ENCODE data around the gene VTCN1. TPM values are rescaled to one million over a fixed set of nuclear protein-coding genes. Genes with fewer than 3 reads are reported as not detected.

Gene VTCN1
- total RNA-seq, 2 donors from 2014 or later = not detected

GRCh38 chr1:117189726-117190125, 21.0 kb downstream of the VTCN1 start:
- Mint-ChIP-seq H3K27me3 (peaks cover 26% of the 10 kb centered on the region), H3K4me1 (no peaks in the 10 kb centered on the region), H3K36me3 (ENCODE audit: low read depth) (peaks cover 2% of the 10 kb centered on the region), H3K27ac (no peak overlapping the region), H3K4me3 (no peak overlapping the region)
- H3K9me3 ChIP-seq (ENCODE audit: control insufficient read depth, low read length, poor library complexity, severe bottlenecking) = no peaks in the 10 kb centered on the region
- ATAC-seq (no peak), DNase-seq (no peak)

GRCh38 chr1:117188816-117189437, 21.8 kb downstream of the VTCN1 start:
- H3K4me3 Mint-ChIP-seq = no peak overlapping the region
- H3K9me3 ChIP-seq (ENCODE audit: control insufficient read depth, low read length, poor library complexity, severe bottlenecking) = no peaks in the 10 kb centered on the region
- peaks cover 26% of the 10 kb centered on the region for H3K27me3 Mint-ChIP-seq
- ATAC-seq = no peak
- H3K4me1 Mint-ChIP-seq = no peaks in the 10 kb centered on the region
- DNase-seq = no peak
- peaks cover 2% of the 10 kb centered on the region for H3K36me3 Mint-ChIP-seq (ENCODE audit: low read depth)
- H3K27ac Mint-ChIP-seq = no peak overlapping the region

DNA sequence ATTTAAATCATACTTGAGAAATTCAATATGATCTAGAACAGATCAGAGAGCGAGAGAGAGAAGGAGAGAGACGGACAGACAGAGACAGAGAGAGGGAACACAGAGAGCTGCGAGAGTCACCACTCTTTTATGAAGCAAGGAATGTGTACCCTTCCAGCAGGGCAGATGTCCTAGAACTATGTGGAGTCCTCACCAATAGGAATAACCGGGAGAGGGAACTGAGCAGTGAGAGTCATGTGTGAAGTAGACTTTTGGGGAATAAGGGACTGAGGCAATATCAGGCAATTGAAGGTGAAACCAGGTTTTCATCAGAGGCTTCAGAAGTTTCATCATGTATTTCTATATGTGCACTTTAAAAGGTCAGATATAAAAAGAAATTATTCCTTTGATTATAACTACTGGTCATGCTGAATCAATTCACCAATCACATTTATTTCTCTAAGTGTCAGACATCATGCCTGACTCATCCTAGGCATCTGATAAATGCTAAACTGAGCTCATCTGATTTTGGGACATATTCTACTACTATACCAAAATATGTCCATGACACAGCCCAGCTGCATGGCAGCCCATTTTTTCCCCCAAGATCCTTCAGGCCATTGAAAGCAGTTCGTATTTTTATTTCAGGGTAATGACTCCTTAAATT, 22.4 kb downstream of the VTCN1 start:
- H3K9me3 ChIP-seq (ENCODE audit: control insufficient read depth, low read length, poor library complexity, severe bottlenecking) = no peaks in the 10 kb centered on the region
- Mint-ChIP-seq H3K4me3 (no peak overlapping the region), H3K4me1 (no peaks in the 10 kb centered on the region), H3K36me3 (ENCODE audit: low read depth) (peaks cover 2% of the 10 kb centered on the region), H3K27me3 (peaks cover 26% of the 10 kb centered on the region), H3K27ac (no peak overlapping the region)
- DNase-seq = no peak
- no peak for ATAC-seq

DNA sequence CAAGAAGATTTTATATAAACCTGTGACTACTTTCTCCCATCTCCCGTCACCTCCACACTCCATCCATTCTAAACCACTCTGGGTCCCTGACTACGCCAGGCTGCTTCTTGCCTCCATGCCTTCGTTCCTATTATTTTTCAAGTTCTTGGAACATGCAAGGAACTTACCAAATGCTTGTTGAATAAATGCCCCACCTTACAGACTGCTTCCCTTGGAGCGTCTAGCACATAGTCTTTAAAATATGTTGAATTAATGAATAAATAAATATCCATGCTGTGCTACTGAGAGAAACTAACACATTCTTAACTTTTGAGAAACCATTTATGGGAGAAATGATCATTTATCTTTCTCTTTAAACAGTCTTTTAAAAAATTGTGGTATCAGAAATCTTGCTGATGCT, 27.6 kb downstream of the VTCN1 start:
- no peaks in the 10 kb centered on the region for H3K9me3 ChIP-seq (ENCODE audit: control insufficient read depth, low read length, poor library complexity, severe bottlenecking)
- no peak for DNase-seq
- H3K4me1 Mint-ChIP-seq = no peaks in the 10 kb centered on the region
- peaks cover 19% of the 10 kb centered on the region for H3K27me3 Mint-ChIP-seq
- H3K36me3 Mint-ChIP-seq (ENCODE audit: low read depth) = peaks cover 4% of the 10 kb centered on the region
- no peak for ATAC-seq
- no peak overlapping the region for H3K27ac Mint-ChIP-seq
- no peak overlapping the region for H3K4me3 Mint-ChIP-seq

DNA sequence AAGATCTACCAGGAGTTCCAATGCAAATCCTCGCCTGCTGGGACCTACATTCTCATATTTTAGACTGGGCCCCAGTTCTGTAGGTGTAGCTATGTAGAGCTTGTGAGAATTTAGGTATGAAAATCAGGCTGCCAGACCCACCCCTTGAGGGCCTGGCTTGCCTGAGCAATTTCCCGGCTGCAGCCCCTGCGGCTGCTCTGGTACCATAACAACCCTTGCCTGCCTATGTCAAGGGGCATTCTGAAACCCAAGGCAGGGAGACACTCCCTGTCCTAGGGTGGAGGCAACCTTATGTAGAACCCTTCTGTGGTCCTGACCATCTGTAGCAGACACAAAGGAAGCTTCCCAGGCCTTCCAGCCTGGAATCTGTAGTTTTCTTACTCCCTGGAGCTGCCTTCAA, 28.4 kb downstream of the VTCN1 start:
- no peaks in the 10 kb centered on the region for H3K4me1 Mint-ChIP-seq
- no peaks in the 10 kb centered on the region for H3K9me3 ChIP-seq (ENCODE audit: control insufficient read depth, low read length, poor library complexity, severe bottlenecking)
- ATAC-seq (no peak), DNase-seq (no peak)
- H3K4me3 Mint-ChIP-seq = no peak overlapping the region
- peaks cover 16% of the 10 kb centered on the region for H3K27me3 Mint-ChIP-seq
- no peak overlapping the region for H3K27ac Mint-ChIP-seq
- peaks cover 4% of the 10 kb centered on the region for H3K36me3 Mint-ChIP-seq (ENCODE audit: low read depth)

DNA sequence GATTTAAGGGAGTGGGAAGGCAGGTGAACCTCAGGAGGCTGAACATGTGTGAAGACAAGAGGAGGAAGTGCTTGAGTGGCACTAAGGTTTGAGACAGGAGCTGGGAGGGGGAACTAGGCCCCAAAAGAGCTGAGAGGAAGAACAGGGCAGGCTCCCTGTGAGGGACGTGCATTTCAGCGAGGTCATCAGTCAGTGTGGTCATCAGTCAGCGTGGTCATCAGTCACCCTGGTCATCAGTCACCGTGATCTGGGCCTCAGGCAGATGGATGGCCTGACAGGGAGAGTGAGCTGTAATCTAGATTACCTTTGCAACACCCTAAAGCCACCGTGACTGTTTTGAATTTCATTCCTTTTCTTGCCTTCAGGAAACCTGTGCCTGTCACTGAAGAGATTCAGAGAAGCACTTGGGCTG, 29.1 kb downstream of the VTCN1 start:
- ATAC-seq (no peak), DNase-seq (no peak)
- Mint-ChIP-seq H3K36me3 (ENCODE audit: low read depth) (peaks cover 4% of the 10 kb centered on the region), H3K27ac (no peak overlapping the region), H3K27me3 (peaks cover 19% of the 10 kb centered on the region), H3K4me3 (no peak overlapping the region), H3K4me1 (no peaks in the 10 kb centered on the region)
- H3K9me3 ChIP-seq (ENCODE audit: control insufficient read depth, low read length, poor library complexity, severe bottlenecking) = no peaks in the 10 kb centered on the region

GRCh38 chr1:117180147-117180967, 30.4 kb downstream of the VTCN1 start:
- Mint-ChIP-seq H3K36me3 (ENCODE audit: low read depth) (peaks cover 2% of the 10 kb centered on the region), H3K4me1 (no peaks in the 10 kb centered on the region)

DNA sequence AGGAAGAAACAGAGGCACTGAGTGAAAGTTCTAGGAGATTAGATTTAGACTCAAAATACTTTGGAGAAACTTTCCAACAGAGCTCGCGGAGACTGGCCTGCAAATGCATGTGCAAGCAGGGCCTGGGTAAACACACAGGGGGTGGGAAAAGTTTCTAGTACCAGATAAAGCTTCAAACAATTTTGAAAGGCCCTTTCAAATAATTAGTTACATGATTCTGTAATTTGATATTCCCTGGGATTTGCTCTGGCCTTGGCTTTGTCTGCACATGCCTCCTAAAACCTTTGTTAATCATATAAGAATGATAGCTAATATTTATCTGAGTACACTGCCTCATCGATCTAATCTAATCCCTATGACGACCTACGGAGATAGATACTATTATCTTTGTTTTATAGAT, 31.3 kb downstream of the VTCN1 start:
- H3K27ac Mint-ChIP-seq = no peak overlapping the region
- no peak overlapping the region for H3K4me3 Mint-ChIP-seq
- H3K27me3 Mint-ChIP-seq = peaks cover 13% of the 10 kb centered on the region
- no peaks in the 10 kb centered on the region for H3K4me1 Mint-ChIP-seq
- no peak for DNase-seq
- no peaks in the 10 kb centered on the region for H3K9me3 ChIP-seq (ENCODE audit: control insufficient read depth, low read length, poor library complexity, severe bottlenecking)
- H3K36me3 Mint-ChIP-seq (ENCODE audit: low read depth) = peaks cover 2% of the 10 kb centered on the region
- ATAC-seq = no peak

More at GRCh38 chr1:117180147-117180967, 30.4 kb downstream of the VTCN1 start:
- Mint-ChIP-seq H3K27ac (no peak overlapping the region), H3K4me3 (no peak overlapping the region), H3K27me3 (peaks cover 8% of the 10 kb centered on the region)
- H3K9me3 ChIP-seq (ENCODE audit: control insufficient read depth, low read length, poor library complexity, severe bottlenecking) = no peaks in the 10 kb centered on the region
- no peak for DNase-seq
- ATAC-seq = no peak

GRCh38 chr1:117178756-117179155, 32.0 kb downstream of the VTCN1 start:
- DNase-seq (no peak), ATAC-seq (no peak)
- Mint-ChIP-seq H3K27ac (no peak overlapping the region), H3K4me3 (no peak overlapping the region), H3K4me1 (no peaks in the 10 kb centered on the region), H3K27me3 (peaks cover 16% of the 10 kb centered on the region), H3K36me3 (ENCODE audit: low read depth) (peaks cover 2% of the 10 kb centered on the region)
- H3K9me3 ChIP-seq (ENCODE audit: control insufficient read depth, low read length, poor library complexity, severe bottlenecking) = no peaks in the 10 kb centered on the region

- H3K27ac Mint-ChIP-seq = no peak overlapping the region
- no peaks in the 10 kb centered on the region for H3K9me3 ChIP-seq (ENCODE audit: control insufficient read depth, low read length, poor library complexity, severe bottlenecking)
- peaks cover 2% of the 10 kb centered on the region for H3K36me3 Mint-ChIP-seq (ENCODE audit: low read depth)
- DNase-seq = no peak
- H3K27me3 Mint-ChIP-seq = peaks cover 16% of the 10 kb centered on the region
- ATAC-seq = no peak
- no peak overlapping the region for H3K4me3 Mint-ChIP-seq
- no peaks in the 10 kb centered on the region for H3K4me1 Mint-ChIP-seq
Measured at GRCh38 chr1:117177376-117177775, 33.4 kb downstream of the VTCN1 start.

GRCh38 chr1:117176579-117176978, 34.1 kb downstream of the VTCN1 start:
- Mint-ChIP-seq H3K36me3 (ENCODE audit: low read depth) (peaks cover 2% of the 10 kb centered on the region), H3K4me3 (no peak overlapping the region), H3K27me3 (peaks cover 16% of the 10 kb centered on the region), H3K27ac (no peak overlapping the region), H3K4me1 (no peaks in the 10 kb centered on the region)
- no peaks in the 10 kb centered on the region for H3K9me3 ChIP-seq (ENCODE audit: control insufficient read depth, low read length, poor library complexity, severe bottlenecking)
- ATAC-seq = no peak
- DNase-seq = no peak

GRCh38 chr1:117174851-117175250, 35.9 kb downstream of the VTCN1 start:
- ATAC-seq (no peak), DNase-seq (no peak)
- H3K27ac Mint-ChIP-seq = peak overlapping the region; percentile 32
- no peaks in the 10 kb centered on the region for H3K9me3 ChIP-seq (ENCODE audit: control insufficient read depth, low read length, poor library complexity, severe bottlenecking)
- no peak overlapping the region for H3K4me3 Mint-ChIP-seq
- H3K4me1 Mint-ChIP-seq = no peaks in the 10 kb centered on the region
- peaks cover 12% of the 10 kb centered on the region for H3K27me3 Mint-ChIP-seq
- no peaks in the 10 kb centered on the region for H3K36me3 Mint-ChIP-seq (ENCODE audit: low read depth)

DNA sequence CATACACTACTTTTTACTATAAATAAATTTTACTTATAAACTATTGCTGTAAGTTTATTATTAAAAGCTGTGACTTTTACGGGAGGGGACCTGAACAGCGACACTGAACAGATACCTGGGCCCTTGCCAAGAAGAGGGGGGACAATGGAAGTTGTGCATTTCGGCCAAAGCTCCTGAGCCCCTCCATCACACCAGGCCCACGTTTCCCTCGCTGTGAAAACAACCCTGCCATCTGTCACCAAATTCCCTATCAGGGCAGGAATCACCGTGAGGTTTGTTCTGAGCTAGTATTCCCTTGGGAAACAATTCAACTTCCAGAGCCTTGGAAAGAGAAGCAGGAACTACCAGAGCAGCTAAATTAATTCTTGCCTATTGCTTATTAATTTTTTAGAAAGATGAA, 37.0 kb downstream of the VTCN1 start:
- Mint-ChIP-seq H3K27me3 (peaks cover 12% of the 10 kb centered on the region), H3K4me1 (no peaks in the 10 kb centered on the region), H3K27ac (no peak overlapping the region), H3K36me3 (ENCODE audit: low read depth) (no peaks in the 10 kb centered on the region), H3K4me3 (no peak overlapping the region)
- no peak for DNase-seq
- H3K9me3 ChIP-seq (ENCODE audit: control insufficient read depth, low read length, poor library complexity, severe bottlenecking) = no peaks in the 10 kb centered on the region
- ATAC-seq = no peak

Measured in T-helper 17 cell (primary cell).